Lung (tissue), 12 donors: ENCODE data around the gene POU2F1. TPM values are rescaled to one million over a fixed set of nuclear protein-coding genes. Genes with fewer than 3 reads are reported as not detected.

Experiments used
- ATAC-seq: fragments of 200-7000 bp; cut with Tn5 transposase; one replicate; pipeline ENCODE4 v1.9.1; 2020; ENCODE audit warnings: moderate number of reproducible peaks; ENCODE audit not compliant: insufficient read depth, low FRiP score
- DNase-seq, 3 donors: peaks; one replicate each; pipeline ENCODE4 v3.0.0-alpha.2; 2013 to 2017
- H3K27ac ChIP-seq, 2 donors: one replicate each; pipeline ENCODE4 v1.5.1; 2013; ENCODE audit warnings: mild to moderate bottlenecking in 2 of 2, moderate library complexity in 2 of 2, control low read depth in 1 of 2, inconsistent platforms in 1 of 2, low read depth in 1 of 2, low read length in 1 of 2
- H3K27me3 ChIP-seq, 3 donors: one replicate each; pipeline ENCODE4 v1.5.1; 2013; ENCODE audit warnings: low read length in 2 of 3; ENCODE audit not compliant: control insufficient read depth in 3 of 3, insufficient read depth in 3 of 3
- H3K36me3 ChIP-seq, 4 donors: one replicate each; pipeline ENCODE4 v1.5.1; 2013; ENCODE audit warnings: low read length in 4 of 4, mild to moderate bottlenecking in 1 of 4, moderate library complexity in 1 of 4; ENCODE audit not compliant: control insufficient read depth in 4 of 4, insufficient read depth in 4 of 4
- H3K4me1 ChIP-seq, 5 donors: one replicate each; pipeline ENCODE4 v1.5.1; 2013; ENCODE audit warnings: low read length in 5 of 5, mild to moderate bottlenecking in 2 of 5, moderate library complexity in 1 of 5; ENCODE audit not compliant: control insufficient read depth in 5 of 5, insufficient read depth in 5 of 5
- H3K4me3 ChIP-seq: one replicate; pipeline ENCODE4 v1.5.1; 2013; ENCODE audit warnings: mild to moderate bottlenecking, control low read depth, moderate library complexity
- H3K9ac ChIP-seq, 2 donors: one replicate each; pipeline ENCODE4 v1.5.1; 2013; ENCODE audit warnings: low read length in 2 of 2, control low read depth in 1 of 2; ENCODE audit not compliant: insufficient read depth in 1 of 2
- H3K9me3 ChIP-seq, 4 donors: one replicate each; pipeline ENCODE4 v1.5.1; 2013; ENCODE audit warnings: low read length in 3 of 4, mild to moderate bottlenecking in 1 of 4, moderate library complexity in 1 of 4; ENCODE audit not compliant: control insufficient read depth in 4 of 4, insufficient read depth in 3 of 4
- CTCF ChIP-seq: IDR thresholded peaks from 2 replicates; pipeline ENCODE4 v1.5.1; 2012; ENCODE audit warnings: mild to moderate bottlenecking; ENCODE audit errors: control extremely low read depth, extremely low read depth
- WGBS, 2 donors: extraction: QIAGEN DNeasy Blood & Tissue Kit; methylation state at CpG; one replicate each; pipeline ENCODE4 v1.1.7; 2013; 5-methylcytosine and 5-hydroxymethylcytosine counted together
- polyA plus RNA-seq, 2 donors: library from polyadenylated mRNA; stranded (reverse); fragments of 200-250 nt; gene quantifications; one replicate each; pipeline ENCODE4 v1.2.1, GENCODE V29; 2013
- total RNA-seq, 2 donors: library from RNA; depleted of rRNA in 1 of 2; stranded (reverse); fragments of >200 nt in 1 of 2; gene quantifications; one replicate each; pipeline ENCODE4 v1.2.1, GENCODE V29; 2014 to 2021
- donor health status: control.
- donor health status: control.
- donor health status: Bipolar disorder and iron deficiency.
- donor health status: healthy.
- donor health status: DM: yes; HTN: yes; CAD: no.

POU2F1 gene
- total and polyA plus RNA-seq, 4 donors, result 2.0 to 34.4 (median 8.7) TPM

GRCh38 chr1:167191958-167192357, 28.7 kb upstream of the POU2F1 start:
- Histone ChIP-seq H3K27ac (no peak overlapping the region), H3K4me1 (no peaks in the 10 kb centered on the region), H3K4me3 (no peak overlapping the region), H3K9ac (no peak overlapping the region), H3K27me3 (no peaks in the 10 kb centered on the region), H3K9me3 (peaks cover 0 to 1% (median 0%) of the 10 kb centered on the region in 4 donors), H3K36me3 (no peaks in the 10 kb centered on the region)
- ATAC-seq, result no peak
- no peak for TF ChIP-seq CTCF
- no peak for DNase-seq
- 73 to 88% methylated on average over 1 of the region's 1 CpG for WGBS, 2 donors

- H3K4me1 ChIP-seq, result no peaks in the 10 kb centered on the region
- TF ChIP-seq CTCF, result no peak
- no peak overlapping the region for H3K4me3 ChIP-seq
- no peaks in the 10 kb centered on the region for H3K36me3 ChIP-seq
- peaks cover 0 to 1% (median 0%) of the 10 kb centered on the region in 4 donors for H3K9me3 ChIP-seq
- ATAC-seq, result no peak
- DNase-seq, result no peak
- WGBS, 2 donors, result 87 to 93% methylated on average over 3 of the region's 3 CpGs
- H3K27ac ChIP-seq, result no peak overlapping the region
- H3K9ac ChIP-seq, result no peak overlapping the region
- H3K27me3 ChIP-seq, result no peaks in the 10 kb centered on the region
Observed at GRCh38 chr1:167194182-167194581, 26.5 kb upstream of the POU2F1 start.

- no peak for DNase-seq
- ATAC-seq, result no peak
- H3K9ac ChIP-seq, result no peak overlapping the region
- H3K27me3 ChIP-seq, result no peaks in the 10 kb centered on the region
- no peak overlapping the region for H3K27ac ChIP-seq
- H3K4me1 ChIP-seq, result no peaks in the 10 kb centered on the region
- no peaks in the 10 kb centered on the region for H3K36me3 ChIP-seq
- no peak for TF ChIP-seq CTCF
- no peak overlapping the region for H3K4me3 ChIP-seq
- H3K9me3 ChIP-seq, result no peaks in the 10 kb centered on the region
Observed at GRCh38 chr1:167196166-167196565, 24.5 kb upstream of the POU2F1 start.

- ATAC-seq, result no peak
- WGBS, 2 donors, result 0 to 53% methylated on average over 1 of the region's 1 CpG
Observed at GRCh38 chr1:167197236-167197635, 23.4 kb upstream of the POU2F1 start.

More at GRCh38 chr1:167197236-167197635, 23.4 kb upstream of the POU2F1 start:
- Histone ChIP-seq H3K9ac (no peak overlapping the region), H3K36me3 (no peaks in the 10 kb centered on the region), H3K9me3 (no peaks in the 10 kb centered on the region), H3K4me1 (no peaks in the 10 kb centered on the region), H3K4me3 (no peak overlapping the region), H3K27ac (no peak overlapping the region), H3K27me3 (no peaks in the 10 kb centered on the region)
- no peak for DNase-seq
- TF ChIP-seq CTCF, result no peak
